ENCODE data around the gene NUP210. TPM values are rescaled to one million over a fixed set of nuclear protein-coding genes. Genes with fewer than 3 reads are reported as not detected.

NUP210 gene
- total RNA-seq, 4 donors from 2014 or later: 1.7 to 3.6 (median 2.7) TPM

DNA sequence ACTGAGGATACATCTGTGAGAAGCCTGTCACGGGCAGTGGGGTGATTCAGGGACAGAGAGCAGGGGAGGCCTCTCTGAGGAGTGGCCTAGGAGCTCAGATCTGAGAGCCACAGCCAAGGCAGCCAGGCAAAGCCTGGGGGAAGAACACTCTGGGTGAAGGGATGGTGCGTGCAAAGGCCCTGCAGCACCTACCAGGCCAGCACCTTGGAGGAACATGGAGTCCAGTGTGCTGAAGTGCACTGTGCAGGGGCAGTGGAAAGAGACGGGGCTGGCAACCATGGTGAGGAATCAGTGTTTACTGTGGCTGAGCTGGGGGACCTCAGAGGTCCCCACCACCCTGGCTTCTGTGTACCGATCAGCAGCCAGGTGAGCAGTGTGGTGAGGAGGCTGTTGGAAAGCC is 48.0 kb downstream of the NUP210 start:
- no peaks in the 10 kb centered on the region for H3K4me1 ChIP-seq
- ATAC-seq (no peak), DNase-seq (no peak)
- TF ChIP-seq POLR2A (IDR thresholded peaks at IDR 0.05): no peak
- TF ChIP-seq, protein P1, sequence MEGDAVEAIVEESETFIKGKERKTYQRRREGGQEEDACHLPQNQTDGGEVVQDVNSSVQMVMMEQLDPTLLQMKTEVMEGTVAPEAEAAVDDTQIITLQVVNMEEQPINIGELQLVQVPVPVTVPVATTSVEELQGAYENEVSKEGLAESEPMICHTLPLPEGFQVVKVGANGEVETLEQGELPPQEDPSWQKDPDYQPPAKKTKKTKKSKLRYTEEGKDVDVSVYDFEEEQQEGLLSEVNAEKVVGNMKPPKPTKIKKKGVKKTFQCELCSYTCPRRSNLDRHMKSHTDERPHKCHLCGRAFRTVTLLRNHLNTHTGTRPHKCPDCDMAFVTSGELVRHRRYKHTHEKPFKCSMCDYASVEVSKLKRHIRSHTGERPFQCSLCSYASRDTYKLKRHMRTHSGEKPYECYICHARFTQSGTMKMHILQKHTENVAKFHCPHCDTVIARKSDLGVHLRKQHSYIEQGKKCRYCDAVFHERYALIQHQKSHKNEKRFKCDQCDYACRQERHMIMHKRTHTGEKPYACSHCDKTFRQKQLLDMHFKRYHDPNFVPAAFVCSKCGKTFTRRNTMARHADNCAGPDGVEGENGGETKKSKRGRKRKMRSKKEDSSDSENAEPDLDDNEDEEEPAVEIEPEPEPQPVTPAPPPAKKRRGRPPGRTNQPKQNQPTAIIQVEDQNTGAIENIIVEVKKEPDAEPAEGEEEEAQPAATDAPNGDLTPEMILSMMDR (IDR thresholded peaks at IDR 0.05 in 4 of 5, conservative IDR thresholded peaks at IDR 0.05 in 1 of 5): no peak
- H3K27me3 ChIP-seq: no peaks in the 10 kb centered on the region
- H3K4me3 ChIP-seq: no peak overlapping the region
- in situ Hi-C loops (cut with MboI; ENCODE audit: low sequenced_read_pairs in 4 of 4): no loop called here
- intact Hi-C loops (cut with DNase I; ENCODE audit: low total_unique reads): no loop called here
- H3K9me3 ChIP-seq: no peaks in the 10 kb centered on the region
- no peak overlapping the region for H3K27ac ChIP-seq
- no peaks in the 10 kb centered on the region for H3K36me3 ChIP-seq

GRCh38 chr3:13371100-13372075 is 48.7 kb downstream of the NUP210 start:
- ATAC-seq: no peak
- in situ Hi-C loops (cut with MboI; ENCODE audit: low sequenced_read_pairs in 4 of 4): no loop called here
- Histone ChIP-seq H3K36me3 (no peaks in the 10 kb centered on the region), H3K27ac (no peak overlapping the region), H3K4me1 (no peaks in the 10 kb centered on the region), H3K27me3 (no peaks in the 10 kb centered on the region), H3K9me3 (no peaks in the 10 kb centered on the region), H3K4me3 (no peak overlapping the region)
- intact Hi-C loops (cut with DNase I; ENCODE audit: low total_unique reads): no loop called here
- no peak for DNase-seq
- TF ChIP-seq, protein P1 (IDR thresholded peaks at IDR 0.05 in 4 of 5, conservative IDR thresholded peaks at IDR 0.05 in 1 of 5): no peak
- TF ChIP-seq POLR2A (IDR thresholded peaks at IDR 0.05): no peak

GRCh38 chr3:13370609-13371008 is 49.5 kb downstream of the NUP210 start:
- Histone ChIP-seq H3K27ac (no peak overlapping the region), H3K4me1 (no peaks in the 10 kb centered on the region), H3K9me3 (no peaks in the 10 kb centered on the region), H3K27me3 (no peaks in the 10 kb centered on the region), H3K4me3 (no peak overlapping the region), H3K36me3 (no peaks in the 10 kb centered on the region)
- DNase-seq: no peak
- no peak for TF ChIP-seq POLR2A (IDR thresholded peaks at IDR 0.05)
- TF ChIP-seq, protein P1 (IDR thresholded peaks at IDR 0.05 in 4 of 5, conservative IDR thresholded peaks at IDR 0.05 in 1 of 5): no peak
- in situ Hi-C loops (cut with MboI; ENCODE audit: low sequenced_read_pairs in 4 of 4) (no loop called here), intact Hi-C loops (cut with DNase I; ENCODE audit: low total_unique reads) (no loop called here)
- no peak for ATAC-seq

- Histone ChIP-seq H3K27ac (no peak overlapping the region), H3K9me3 (no peaks in the 10 kb centered on the region), H3K4me1 (no peaks in the 10 kb centered on the region), H3K4me3 (no peak overlapping the region), H3K36me3 (no peaks in the 10 kb centered on the region), H3K27me3 (no peaks in the 10 kb centered on the region)
- in situ Hi-C loops (cut with MboI; ENCODE audit: low sequenced_read_pairs in 4 of 4) (no loop called here), intact Hi-C loops (cut with DNase I; ENCODE audit: low total_unique reads) (no loop called here)
- ATAC-seq: no peak
- no peak for TF ChIP-seq POLR2A (IDR thresholded peaks at IDR 0.05)
- TF ChIP-seq, protein P1 (IDR thresholded peaks at IDR 0.05 in 4 of 5, conservative IDR thresholded peaks at IDR 0.05 in 1 of 5): no peak
- DNase-seq: no peak
Measured at GRCh38 chr3:13370055-13370454, 50.1 kb downstream of the NUP210 start.
